ENCODE measurements around the gene DUSP16.
"Not testable (repeated sequence)": the region's sequence is repeated elsewhere in the genome, so short reads cannot be mapped to it uniquely, and the experiment has no call there.

The DUSP16 gene

GRCh38 chr12:12471982-12472961 lies 90.4 kb downstream of the DUSP16 start:
- in situ Hi-C loops (cut with MboI; ENCODE audit: low sequenced_read_pairs) = not testable (repeated sequence)

- in situ Hi-C loops (cut with MboI; ENCODE audit: low sequenced_read_pairs) = no loop called here
Measured at GRCh38 chr12:12470751-12471306, 91.8 kb downstream of the DUSP16 start.

DNA sequence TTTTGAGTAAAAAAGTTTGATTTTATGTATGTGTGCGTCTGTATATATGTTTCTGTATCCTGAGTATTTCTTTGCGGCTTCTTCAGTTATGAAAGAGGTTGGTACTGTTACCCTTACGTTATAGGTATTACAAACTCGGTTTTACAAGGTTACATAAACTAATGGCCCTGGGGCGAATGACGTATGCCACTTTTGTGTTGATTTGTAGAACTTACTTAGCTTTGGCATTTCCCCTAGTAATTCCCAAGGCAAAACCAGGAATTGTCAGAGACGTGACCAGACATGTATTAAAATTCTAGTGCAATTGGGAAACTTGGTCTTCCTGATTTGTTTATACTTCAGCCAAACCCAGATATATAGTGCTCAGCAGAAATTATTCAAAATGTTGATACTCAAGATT lies 93.3 kb downstream of the DUSP16 start:
- in situ Hi-C loops (cut with MboI; ENCODE audit: low sequenced_read_pairs) = no loop called here

DNA sequence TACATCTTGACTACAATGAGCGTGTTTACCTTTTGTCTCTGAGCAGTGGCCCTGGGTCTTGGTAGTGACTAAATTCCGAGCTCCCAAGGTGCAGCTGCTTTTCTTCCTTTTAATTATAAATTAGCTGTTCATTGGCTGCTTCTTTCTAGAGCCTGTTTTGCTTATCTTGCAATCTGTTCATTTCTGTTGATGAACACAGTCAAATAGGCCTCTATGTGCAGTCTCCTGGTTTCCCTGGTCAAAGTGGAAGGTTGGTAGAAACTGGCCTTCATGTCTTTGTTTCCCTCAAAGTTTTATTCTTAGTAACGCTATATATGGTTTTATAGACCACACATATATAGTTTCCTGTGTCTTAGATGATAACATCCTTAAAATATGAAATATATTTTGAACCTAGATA lies 94.1 kb downstream of the DUSP16 start:
- in situ Hi-C loops (cut with MboI; ENCODE audit: low sequenced_read_pairs) = no loop called here

DNA sequence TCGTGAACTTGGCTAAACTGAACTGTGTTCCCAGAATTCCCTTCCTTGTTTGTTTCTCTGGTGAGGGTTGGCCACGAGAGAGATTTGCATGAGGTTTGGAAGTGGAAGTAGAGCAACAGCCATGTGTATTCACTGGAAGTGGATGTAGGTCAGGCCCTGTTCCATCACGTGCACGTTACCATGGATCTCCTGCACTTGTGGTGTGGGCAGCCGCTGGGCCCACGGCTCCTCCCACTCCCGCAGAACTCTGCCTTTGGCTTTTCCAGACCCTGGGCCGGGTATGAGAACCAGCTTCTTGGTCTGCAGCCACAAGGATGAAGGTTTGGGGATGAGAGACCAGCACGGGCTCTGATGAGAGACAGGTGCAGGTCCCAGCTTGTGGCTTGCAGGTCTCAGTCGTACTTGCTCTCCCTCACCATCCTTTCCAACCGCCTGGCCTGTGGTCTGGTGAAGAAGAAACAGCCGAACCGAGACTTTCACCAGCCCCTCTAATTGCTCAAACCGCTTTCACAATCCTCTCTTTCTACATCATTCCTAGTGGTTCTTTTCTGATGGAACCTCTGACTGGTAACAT lies 94.9 kb downstream of the DUSP16 start:
- in situ Hi-C loops (cut with MboI; ENCODE audit: low sequenced_read_pairs) = no loop called here

DNA sequence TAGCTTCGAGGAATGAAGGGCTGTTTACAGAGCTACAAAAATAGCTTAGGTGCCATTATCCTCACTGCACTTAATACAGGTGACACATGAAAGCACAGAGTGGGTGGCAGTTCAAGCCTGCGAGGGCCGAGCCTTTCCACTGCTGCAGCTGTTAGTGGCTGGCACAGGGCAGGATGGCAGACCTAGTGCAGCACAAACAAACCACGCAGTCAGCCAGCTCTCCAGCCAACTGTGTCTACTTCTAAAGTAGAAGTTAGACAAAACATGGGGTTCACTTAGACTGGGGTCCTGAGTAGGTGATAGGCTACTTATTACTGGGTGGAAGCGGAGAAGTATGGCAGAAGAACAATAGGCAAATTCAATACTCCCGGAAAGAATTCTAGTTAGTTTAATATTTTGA lies 95.4 kb downstream of the DUSP16 start:
- in situ Hi-C loops (cut with MboI; ENCODE audit: low sequenced_read_pairs) = no loop called here

GRCh38 chr12:12466157-12466556 lies 96.5 kb downstream of the DUSP16 start:
- in situ Hi-C loops (cut with MboI; ENCODE audit: low sequenced_read_pairs) = no loop called here

- in situ Hi-C loops (cut with MboI; ENCODE audit: low sequenced_read_pairs) = no loop called here
Measured at GRCh38 chr12:12465522-12465921, 97.1 kb downstream of the DUSP16 start.

GRCh38 chr12:12461923-12462315 lies 100.7 kb downstream of the DUSP16 start:
- in situ Hi-C loops (cut with MboI; ENCODE audit: low sequenced_read_pairs) = no loop called here

DNA sequence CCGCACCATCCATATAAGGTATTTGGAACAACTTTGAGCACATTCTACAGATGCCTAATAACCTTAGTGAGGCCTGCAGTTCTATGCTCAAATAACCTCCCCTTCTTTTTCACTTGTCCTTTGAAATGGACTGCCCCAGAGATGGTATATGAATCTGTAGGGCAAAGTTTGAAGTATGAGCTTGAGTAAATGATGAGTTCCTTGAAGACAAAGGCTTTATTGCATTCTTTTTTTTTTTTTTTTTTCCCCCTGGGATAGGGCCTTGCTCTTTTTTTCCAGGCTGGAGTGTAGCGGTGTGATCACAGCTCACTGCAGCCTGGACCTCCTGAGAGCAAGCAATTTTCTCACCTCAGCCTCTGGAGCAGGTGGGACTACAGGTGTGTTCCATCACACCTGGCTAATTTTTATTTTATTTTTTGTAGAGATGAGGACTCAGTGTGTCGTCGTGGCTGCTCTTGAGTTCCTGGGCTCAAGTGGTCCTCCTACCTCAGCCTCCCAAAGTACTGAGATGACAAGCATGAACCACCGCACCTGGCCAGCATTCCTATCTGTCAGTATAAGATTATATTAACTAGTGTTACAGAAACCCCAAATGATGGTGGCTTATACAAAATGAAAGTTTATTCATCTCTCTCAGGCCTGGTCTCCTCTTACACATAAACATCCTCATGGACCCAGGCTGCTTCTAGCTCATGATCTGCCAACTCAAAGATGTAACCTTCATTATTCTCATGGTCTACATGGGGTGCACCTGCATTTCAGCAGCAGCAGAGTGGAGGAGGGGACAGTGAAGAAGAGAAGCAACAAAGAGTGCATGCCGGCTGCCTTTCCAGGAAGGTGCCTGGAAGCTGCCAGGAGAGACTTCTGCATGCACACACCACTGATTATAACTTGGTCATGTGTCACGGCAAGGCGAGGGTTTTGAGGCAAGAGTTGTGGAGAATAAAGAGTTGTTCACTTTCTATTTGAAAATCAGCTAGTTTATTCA lies 101.4 kb downstream of the DUSP16 start:
- in situ Hi-C loops (cut with MboI; ENCODE audit: low sequenced_read_pairs) = no loop called here

- in situ Hi-C loops (cut with MboI; ENCODE audit: low sequenced_read_pairs) = no loop called here
Measured at GRCh38 chr12:12456637-12457036, 106.0 kb downstream of the DUSP16 start.

GRCh38 chr12:12454315-12454714 lies 108.3 kb downstream of the DUSP16 start:
- in situ Hi-C loops (cut with MboI; ENCODE audit: low sequenced_read_pairs) = no loop called here

- in situ Hi-C loops (cut with MboI; ENCODE audit: low sequenced_read_pairs) = no loop called here
Measured at GRCh38 chr12:12453635-12454034, 109.0 kb downstream of the DUSP16 start.

DNA sequence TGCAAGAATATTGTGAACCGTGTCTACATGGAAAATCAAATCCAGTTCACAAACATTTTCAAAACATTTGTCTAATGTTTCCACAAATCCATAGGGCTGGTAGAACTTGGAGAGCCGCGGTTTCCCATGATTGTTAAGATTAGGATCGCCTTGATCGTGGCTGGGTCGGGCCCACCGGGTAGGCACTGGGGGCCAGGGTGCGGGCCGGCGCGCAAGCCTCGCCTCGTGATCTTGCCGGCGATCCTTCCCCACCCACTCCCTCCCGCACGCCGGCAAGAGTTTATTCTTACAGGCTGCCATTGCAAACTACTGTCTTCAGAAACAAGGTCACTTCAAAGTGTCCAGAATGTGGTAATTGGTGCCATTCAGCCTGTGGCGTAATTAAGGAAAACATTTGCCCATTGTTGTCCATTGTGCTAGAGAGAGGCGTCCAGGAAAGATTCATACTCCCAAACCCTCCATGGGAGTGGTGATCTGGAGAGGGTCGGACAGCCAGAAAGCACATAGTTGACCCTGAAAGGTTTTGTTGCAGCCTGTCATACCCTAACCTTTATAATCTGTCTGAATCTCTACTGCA lies 110.2 kb downstream of the DUSP16 start:
- in situ Hi-C loops (cut with MboI; ENCODE audit: low sequenced_read_pairs) = no loop called here

- in situ Hi-C loops (cut with MboI; ENCODE audit: low sequenced_read_pairs) = no loop called here
Measured at GRCh38 chr12:12451098-12451497, 111.6 kb downstream of the DUSP16 start.

- in situ Hi-C loops (cut with MboI; ENCODE audit: low sequenced_read_pairs) = no loop called here
Measured at GRCh38 chr12:12450043-12450471, 112.6 kb downstream of the DUSP16 start.

GRCh38 chr12:12449533-12450025 lies 113.1 kb downstream of the DUSP16 start:
- in situ Hi-C loops (cut with MboI; ENCODE audit: low sequenced_read_pairs) = no loop called here

DNA sequence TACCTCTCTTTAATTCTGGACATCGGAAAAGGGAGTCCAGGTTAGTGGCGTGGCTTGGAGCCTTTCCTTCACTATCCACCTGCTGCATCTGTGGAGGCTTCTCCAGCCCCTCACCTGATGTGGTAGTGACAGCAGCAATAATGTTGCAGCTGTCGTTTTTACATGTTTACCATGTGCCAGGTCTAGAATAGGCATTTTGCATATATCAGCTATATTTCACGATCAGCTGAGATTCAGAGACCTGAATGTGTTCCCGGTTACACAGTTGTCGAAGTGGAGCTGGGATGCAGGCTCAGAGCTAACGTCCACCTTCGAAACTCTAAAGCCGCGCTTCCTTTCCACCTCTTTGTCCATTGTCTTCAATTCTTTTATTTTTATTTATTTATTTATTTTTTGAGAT lies 114.8 kb downstream of the DUSP16 start:
- in situ Hi-C loops (cut with MboI; ENCODE audit: low sequenced_read_pairs) = no loop called here

GRCh38 chr12:12447236-12447635 lies 115.4 kb downstream of the DUSP16 start:
- in situ Hi-C loops (cut with MboI; ENCODE audit: low sequenced_read_pairs) = no loop called here

DNA sequence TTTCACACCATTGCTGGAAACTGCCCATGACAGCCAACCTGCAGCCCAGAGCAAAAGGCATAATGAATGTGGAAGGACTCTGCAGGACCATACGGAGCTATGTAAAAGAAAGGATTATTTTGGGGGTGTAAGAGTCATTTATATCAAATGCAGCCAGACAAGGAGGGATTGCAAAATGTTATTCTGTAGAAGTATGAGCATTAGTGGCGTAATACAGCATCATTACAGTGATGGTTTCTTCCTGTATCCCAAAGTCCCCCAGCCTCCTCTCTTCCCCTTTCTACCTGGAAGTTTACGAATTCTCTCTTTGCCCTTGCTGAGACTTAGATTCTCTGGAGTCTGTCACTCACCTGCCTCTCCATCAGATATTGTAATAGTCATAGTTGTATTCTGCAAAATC lies 115.9 kb downstream of the DUSP16 start:
- in situ Hi-C loops (cut with MboI; ENCODE audit: low sequenced_read_pairs) = no loop called here

All from HL-60/S4 treated with retinoic acid at 250 ng/mL for 4 days and 3 days (cell line).